Prostate gland (tissue), 1 donor: Measurements from ENCODE around the gene MAPK14.

ENCODE experiments used
- POLR2A ChIP-seq: fragments of 450-650 bp; IDR thresholded peaks from one replicate; pipeline ENCODE4 v1.6.1; 2016; ENCODE audit warnings: antibody characterized with exemption, mild to moderate bottlenecking
- POLR2AphosphoS5 ChIP-seq: sonication (generic); formaldehyde crosslinking; IDR thresholded peaks from one replicate; pipeline ENCODE4 v1.6.1; 2017; ENCODE audit warnings: antibody characterized with exemption

DNA sequence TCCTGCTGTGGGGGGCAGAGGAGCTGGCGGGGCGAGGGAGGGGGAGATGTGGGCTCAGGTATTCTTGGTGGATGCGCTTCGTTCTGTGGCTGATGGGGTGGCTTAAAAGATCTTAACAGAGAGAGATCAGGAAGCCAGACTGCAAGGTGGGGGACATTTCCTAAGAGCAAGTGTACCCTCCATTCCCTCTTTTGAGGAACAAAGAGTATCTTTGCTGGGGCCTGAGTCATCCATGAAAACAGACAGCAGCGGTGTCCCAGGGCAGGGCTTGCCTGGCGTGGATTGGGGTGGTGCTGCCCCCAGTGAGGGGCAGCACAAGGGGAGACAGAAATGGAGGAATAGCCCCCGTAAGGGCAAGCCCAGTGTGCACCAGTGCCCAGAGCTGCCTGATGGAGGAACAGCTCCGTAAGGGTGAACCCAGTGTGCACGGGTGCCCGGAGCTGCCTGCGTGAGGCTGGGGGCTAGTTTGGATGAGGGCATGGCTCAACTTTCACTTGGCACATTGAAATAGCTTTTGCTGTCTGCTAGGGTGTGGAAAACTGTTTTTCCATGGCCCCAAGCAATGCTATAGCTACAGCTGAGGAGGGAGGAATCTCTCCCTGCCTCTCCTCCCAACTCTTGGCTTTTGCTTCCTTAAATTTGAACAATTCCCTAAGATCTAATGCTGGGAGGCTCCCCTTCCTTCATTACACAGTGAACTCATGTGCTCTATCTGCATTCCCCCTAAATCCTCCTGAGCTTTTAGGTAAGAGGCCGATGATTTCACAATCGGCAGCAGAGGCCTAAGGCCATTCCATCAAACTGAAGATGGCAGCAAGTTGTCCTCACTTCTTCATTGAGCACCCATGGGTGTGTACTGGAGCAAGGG is 115.6 kb downstream of the MAPK14 start:
- TF ChIP-seq POLR2A (no peak), POLR2AphosphoS5 (no peak)
